HG03135 (cell line): ENCODE data around the gene FRA10AC1.
"Not testable (repeated sequence)": the region's sequence is repeated elsewhere in the genome, so short reads cannot be mapped to it uniquely, and the experiment has no call there.

Experiments used
- ATAC-seq: cut with Tn5 transposase; IDR thresholded peaks from one replicate; pipeline ENCODE4 v1.9.1; 2021; ENCODE audit warnings: mild to moderate bottlenecking, moderate library complexity; ENCODE audit not compliant: unreplicated experiment

FRA10AC1 gene

GRCh38 chr10:93704451-93704850, 2.1 kb upstream of the FRA10AC1 start:
- ATAC-seq = no peak

GRCh38 chr10:93703841-93704240, 1.4 kb upstream of the FRA10AC1 start:
- no peak for ATAC-seq

GRCh38 chr10:93703066-93703465, 674 bp upstream of the FRA10AC1 start:
- peak; percentile 6 for ATAC-seq

- ATAC-seq = peak; percentile 29
Observed at GRCh38 chr10:93701866-93702209, 554 bp downstream of the FRA10AC1 start.

GRCh38 chr10:93697207-93697606, 5.2 kb downstream of the FRA10AC1 start:
- no peak for ATAC-seq

- not testable (repeated sequence) for ATAC-seq
Observed at GRCh38 chr10:93696582-93696981, 5.8 kb downstream of the FRA10AC1 start.

GRCh38 chr10:93695740-93696139, 6.7 kb downstream of the FRA10AC1 start:
- ATAC-seq = no peak

- ATAC-seq = no peak
Observed at GRCh38 chr10:93687737-93688136, 14.7 kb downstream of the FRA10AC1 start.

GRCh38 chr10:93680412-93681047, 21.9 kb downstream of the FRA10AC1 start:
- no peak for ATAC-seq

- no peak for ATAC-seq
Observed at GRCh38 chr10:93678805-93679587, 23.4 kb downstream of the FRA10AC1 start.

GRCh38 chr10:93678386-93678785, 24.0 kb downstream of the FRA10AC1 start:
- no peak for ATAC-seq

- no peak for ATAC-seq
Observed at GRCh38 chr10:93673791-93674190, 28.6 kb downstream of the FRA10AC1 start.

- ATAC-seq = no peak
Observed at GRCh38 chr10:93672890-93673289, 29.5 kb downstream of the FRA10AC1 start.

- no peak for ATAC-seq
Observed at GRCh38 chr10:93672022-93672678, 30.2 kb downstream of the FRA10AC1 start.

- ATAC-seq = no peak
Observed at GRCh38 chr10:93671042-93671441, 31.4 kb downstream of the FRA10AC1 start.

- ATAC-seq = no peak
Observed at GRCh38 chr10:93670372-93670771, 32.0 kb downstream of the FRA10AC1 start.

- ATAC-seq = no peak
Observed at GRCh38 chr10:93667795-93668194, 34.6 kb downstream of the FRA10AC1 start.

- ATAC-seq = no peak
Observed at GRCh38 chr10:93666030-93666429, 36.4 kb downstream of the FRA10AC1 start.

- ATAC-seq = no peak
Observed at GRCh38 chr10:93657757-93658156, 44.6 kb downstream of the FRA10AC1 start.

GRCh38 chr10:93656155-93656554, 46.2 kb downstream of the FRA10AC1 start:
- no peak for ATAC-seq

GRCh38 chr10:93654201-93654600, 48.2 kb downstream of the FRA10AC1 start:
- ATAC-seq = no peak

- no peak for ATAC-seq
Observed at GRCh38 chr10:93652857-93653256, 49.5 kb downstream of the FRA10AC1 start.
